COLO668 (cell line): ENCODE measurements around the gene PCDHGB2.
"Not testable (repeated sequence)": the region's sequence is repeated elsewhere in the genome, so short reads cannot be mapped to it uniquely, and the experiment has no call there.

Experiments used
- DNase-seq: peaks from one replicate; lab custom pipeline; 2025; ENCODE audit not compliant: unreplicated experiment; lab: John Stamatoyannopoulos, UW

PCDHGB2 gene

GRCh38 chr5:141359790-141360426 is at the start of gene PCDHGB2:
PCDHGB2 (plus strand) TSS chr5:141359994; CDS start chr5:141360136, 142 bp downstream.
- DNase-seq: no peak

- DNase-seq: no peak
These were observed 46.1 kb upstream of the PCDHGB2 start for GRCh38 chr5:141313711-141314110.

DNA sequence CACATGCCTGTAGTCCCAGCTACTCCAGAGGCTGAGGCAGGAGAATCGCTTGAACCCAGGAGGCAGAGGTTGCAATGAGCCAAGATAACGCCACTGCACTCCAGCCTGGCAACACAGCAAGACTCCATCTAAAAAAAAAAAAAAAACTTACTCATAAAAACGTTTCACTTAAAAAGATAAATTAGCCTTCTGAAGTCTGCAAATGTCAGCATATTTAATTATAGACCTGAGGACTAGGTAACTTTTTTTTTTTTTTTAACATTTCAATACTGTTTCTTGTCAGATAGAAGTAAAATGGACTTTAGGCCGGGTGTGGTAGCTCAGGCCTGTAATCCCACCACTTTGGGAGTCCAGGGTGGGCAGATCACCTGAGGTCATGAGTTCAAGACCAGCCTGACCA is 42.8 kb upstream of the PCDHGB2 start:
- DNase-seq: not testable (repeated sequence)

GRCh38 chr5:141319202-141319601 is 40.6 kb upstream of the PCDHGB2 start:
- DNase-seq: no peak

DNA sequence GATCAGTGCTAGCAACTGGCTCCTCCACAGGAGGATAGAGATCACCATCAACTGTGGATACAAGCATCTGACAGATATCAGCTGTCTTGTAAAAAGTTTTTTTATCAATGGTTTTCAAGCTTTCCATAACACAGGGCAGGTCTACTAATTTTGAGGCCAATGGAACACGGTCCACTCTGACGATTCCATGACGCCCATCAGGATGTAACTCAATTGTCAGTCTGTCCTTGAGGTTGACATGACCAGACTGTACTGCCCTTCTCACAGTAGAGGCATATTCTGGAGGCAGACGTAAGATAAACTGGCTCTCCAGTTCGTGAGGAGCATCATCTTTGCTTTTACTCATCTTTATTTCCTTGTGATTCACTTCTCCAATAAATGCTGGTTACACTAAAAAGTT is 40.1 kb upstream of the PCDHGB2 start:
- no peak for DNase-seq

DNA sequence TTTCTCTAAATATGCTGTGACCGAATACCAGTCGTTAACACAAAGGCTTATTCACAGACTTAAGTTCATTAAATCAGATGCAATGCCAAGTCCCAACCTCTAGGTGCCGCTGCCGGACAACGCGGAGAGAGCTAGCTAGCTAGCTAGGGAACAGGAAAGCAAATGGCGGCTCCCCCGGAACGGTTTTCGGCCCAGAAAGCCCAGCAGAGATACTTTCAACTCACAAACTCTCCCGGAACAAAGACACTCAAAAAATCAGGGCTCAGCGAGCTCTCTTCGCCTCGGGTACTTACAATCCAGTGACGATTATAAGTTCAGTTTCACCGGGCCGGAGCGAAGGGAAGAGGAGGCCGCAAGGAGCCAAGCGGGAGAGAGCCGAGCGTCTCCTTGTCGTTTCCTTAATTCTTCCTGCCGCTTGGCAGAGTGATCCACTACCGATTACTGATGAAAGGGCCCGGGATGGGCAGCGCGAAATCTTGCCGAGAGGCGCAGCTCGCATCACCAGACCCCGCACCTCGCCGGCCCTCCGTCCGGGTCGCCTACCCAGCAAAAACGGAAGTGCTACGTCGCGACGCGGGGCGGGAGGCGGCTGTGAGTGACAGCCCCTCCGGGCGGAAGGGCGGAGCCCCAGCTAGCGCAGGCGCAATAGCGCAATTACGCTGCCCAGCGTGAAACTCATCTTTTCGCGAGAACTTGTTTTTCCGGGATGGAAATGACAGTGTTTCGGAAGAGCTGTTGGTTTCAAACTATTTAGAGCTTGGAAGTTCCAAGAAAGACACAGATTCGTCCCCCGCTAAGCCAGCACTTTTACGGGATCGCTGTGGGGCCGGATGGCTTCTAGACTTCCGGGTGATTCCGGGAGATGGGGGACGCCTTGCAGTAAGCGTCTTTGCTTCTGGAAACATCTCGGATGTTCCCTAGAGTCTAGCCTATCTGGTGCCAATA is 39.3 kb upstream of the PCDHGB2 start, which contains the start of gene TAF7:
Gene TAF7 (minus strand): TSS at position 560 of the 945 bp plus-strand sequence. CDS start 740 bp downstream, outside the sequence.
- peak; percentile 87 for DNase-seq

- DNase-seq: no peak
These were observed 37.5 kb upstream of the PCDHGB2 start for GRCh38 chr5:141322261-141322660.

GRCh38 chr5:141326088-141326854 is 33.5 kb upstream of the PCDHGB2 start:
- DNase-seq: peak; percentile 1

DNA sequence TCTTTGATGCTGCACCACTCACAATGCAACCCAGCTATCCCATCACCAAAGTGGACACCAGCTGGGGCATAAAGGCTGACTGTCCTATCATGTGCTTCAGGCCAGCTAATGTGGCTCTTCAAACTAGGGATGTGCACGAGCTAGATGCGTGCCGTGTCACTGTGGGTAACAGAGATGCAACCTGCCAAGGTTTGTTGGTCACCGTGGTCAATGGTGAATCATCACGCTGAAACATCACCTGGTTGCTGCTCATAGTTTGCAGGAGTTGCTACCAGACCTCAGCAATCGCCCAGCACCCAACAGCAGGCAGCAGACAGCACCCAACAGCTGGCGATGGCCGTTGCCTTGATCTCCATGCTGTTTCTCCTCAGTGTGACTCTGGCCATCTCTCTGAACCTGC is 31.6 kb upstream of the PCDHGB2 start:
- DNase-seq: no peak

- DNase-seq: peak; percentile 40
These were observed 29.3 kb upstream of the PCDHGB2 start, which contains the start of gene PCDHGA1 for GRCh38 chr5:141330299-141331080. PCDHGA1 (plus strand) TSS chr5:141330514.

DNA sequence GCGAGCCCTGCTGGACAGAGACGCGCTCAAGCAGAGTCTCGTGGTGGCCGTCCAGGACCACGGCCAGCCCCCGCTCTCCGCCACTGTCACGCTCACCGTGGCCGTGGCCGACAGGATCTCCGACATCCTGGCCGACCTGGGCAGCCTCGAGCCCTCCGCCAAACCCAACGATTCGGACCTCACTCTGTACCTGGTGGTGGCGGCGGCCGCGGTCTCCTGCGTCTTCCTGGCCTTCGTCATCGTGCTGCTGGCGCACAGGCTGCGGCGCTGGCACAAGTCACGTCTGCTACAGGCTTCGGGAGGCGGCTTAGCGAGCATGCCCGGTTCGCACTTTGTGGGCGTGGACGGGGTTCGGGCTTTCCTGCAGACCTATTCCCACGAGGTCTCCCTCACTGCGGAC is 27.2 kb upstream of the PCDHGB2 start:
- not testable (repeated sequence) for DNase-seq

GRCh38 chr5:141338538-141339306 is 21.1 kb upstream of the PCDHGB2 start, which contains the start of gene PCDHGA2:
PCDHGA2 (plus strand) TSS chr5:141338760.
- DNase-seq: no peak

DNA sequence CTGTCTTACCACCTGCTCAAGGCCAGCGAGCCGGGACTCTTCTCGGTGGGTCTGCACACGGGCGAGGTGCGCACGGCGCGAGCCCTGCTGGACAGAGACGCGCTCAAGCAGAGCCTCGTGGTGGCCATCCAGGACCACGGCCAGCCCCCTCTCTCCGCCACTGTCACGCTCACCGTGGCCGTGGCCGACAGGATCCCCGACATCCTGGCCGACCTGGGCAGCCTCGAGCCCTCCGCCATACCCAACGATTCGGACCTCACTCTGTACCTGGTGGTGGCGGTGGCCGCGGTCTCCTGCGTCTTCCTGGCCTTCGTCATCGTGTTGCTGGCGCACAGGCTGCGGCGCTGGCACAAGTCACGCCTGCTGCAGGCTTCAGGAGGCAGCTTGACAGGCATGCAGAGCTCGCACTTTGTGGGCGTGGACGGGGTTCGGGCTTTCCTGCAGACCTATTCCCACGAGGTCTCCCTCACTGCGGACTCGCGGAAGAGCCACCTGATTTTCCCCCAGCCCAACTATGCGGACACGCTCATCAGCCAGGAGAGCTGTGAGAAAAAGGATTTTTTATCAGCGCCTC is 18.9 kb upstream of the PCDHGB2 start:
- not testable (repeated sequence) for DNase-seq

GRCh38 chr5:141342773-141343172 is 17.0 kb upstream of the PCDHGB2 start:
- no peak for DNase-seq

DNA sequence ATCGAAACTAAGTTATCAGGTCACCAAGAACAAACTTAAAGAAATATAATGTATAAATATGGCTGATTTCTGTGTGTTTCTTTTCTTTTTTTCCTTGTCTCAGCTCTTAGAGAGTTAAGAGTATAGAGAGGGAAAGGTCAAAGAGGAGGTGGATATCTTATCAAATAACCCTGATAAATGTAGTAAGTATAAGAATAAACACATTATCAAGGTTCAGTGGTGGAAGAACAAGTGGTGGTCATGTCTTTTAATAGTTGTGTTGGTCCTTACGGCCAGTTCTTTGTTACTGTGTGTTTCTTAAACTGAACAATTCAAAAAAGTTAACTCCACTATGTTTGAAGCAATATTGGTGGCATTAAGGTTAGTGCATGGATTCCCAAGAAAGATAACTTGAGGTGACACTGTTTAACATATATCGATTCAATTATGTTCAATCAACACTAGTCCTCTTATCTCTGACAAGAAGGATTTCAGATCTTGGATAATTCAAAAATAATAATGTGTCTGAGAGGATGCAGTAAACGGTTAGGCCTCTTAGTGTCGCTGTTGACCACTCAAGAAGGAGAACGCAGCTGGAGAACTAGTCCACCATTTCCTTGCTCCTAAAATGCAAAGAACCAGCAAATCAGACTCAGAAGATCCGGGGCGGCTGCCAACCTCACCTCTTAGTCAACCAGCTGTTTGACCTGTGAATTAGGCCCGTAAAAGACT is 16.4 kb upstream of the PCDHGB2 start, which contains the start of gene PCDHGA3:
Gene PCDHGA3 (plus strand): TSS at position 588 of the 711 bp plus-strand sequence. CDS start 205 bp downstream, outside the sequence.
- DNase-seq: no peak

DNA sequence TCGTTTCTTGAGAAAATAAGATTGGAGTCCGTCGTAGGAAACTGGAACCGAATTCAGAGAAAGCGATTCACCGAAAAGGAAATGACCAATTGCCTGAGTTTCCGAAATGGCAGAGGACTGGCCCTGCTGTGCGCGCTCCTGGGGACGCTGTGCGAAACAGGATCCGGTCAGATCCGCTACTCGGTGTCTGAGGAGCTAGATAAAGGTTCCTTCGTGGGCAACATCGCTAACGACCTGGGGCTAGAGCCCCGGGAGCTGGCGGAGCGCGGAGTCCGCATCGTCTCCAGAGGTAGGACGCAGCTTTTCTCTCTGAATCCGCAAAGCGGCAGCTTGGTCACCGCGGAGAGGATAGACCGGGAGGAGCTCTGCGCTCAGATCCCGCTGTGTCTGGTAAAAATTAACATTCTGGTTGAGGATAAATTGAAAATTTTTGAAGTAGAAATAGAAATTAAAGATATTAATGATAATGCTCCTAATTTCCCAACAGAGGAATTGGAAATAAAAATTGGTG is 15.8 kb upstream of the PCDHGB2 start:
- DNase-seq: no peak

DNA sequence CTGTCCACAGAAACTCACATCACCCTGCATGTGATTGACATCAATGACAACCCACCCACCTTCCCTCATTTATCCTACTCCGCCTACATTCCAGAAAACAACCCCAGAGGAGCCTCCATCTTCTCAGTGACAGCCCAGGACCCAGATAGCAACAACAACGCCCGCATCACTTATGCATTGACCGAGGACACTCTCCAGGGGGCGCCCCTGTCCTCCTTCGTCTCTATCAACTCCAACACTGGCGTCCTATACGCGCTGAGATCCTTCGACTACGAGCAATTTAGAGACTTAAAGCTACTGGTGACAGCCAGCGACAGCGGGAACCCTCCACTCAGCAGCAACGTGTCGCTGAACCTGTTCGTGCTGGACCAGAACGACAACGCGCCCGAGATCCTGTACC is 14.5 kb upstream of the PCDHGB2 start:
- no peak for DNase-seq

GRCh38 chr5:141346017-141346416 is 13.8 kb upstream of the PCDHGB2 start:
- not testable (repeated sequence) for DNase-seq
